NB4 (cell line): Measurements from ENCODE around the gene IRX6.
A peak's percentile ranks its signal among the peaks of the same experiment; 100 is the strongest.

Experiments
- DNase-seq: peaks from one replicate; pipeline ENCODE4 v3.0.0; 2010; ENCODE audit warnings: low read depth
- H3K4me3 ChIP-seq: one replicate; pipeline ENCODE4 v1.5.1; 2011; ENCODE audit warnings: mild to moderate bottlenecking, low read depth, low read length, moderate library complexity
- CTCF ChIP-seq: IDR thresholded peaks from one replicate; pipeline ENCODE4 v1.5.1; 2012; ENCODE audit warnings: low read depth, low read length
- MAX ChIP-seq: IDR thresholded peaks from 2 replicates; pipeline ENCODE4 v1.6.1; 2011; ENCODE audit warnings: low read depth, low read length
- MYC ChIP-seq: IDR thresholded peaks from 2 replicates; pipeline ENCODE4 v1.6.1; 2011; ENCODE audit warnings: low read depth, low read length
- POLR2A ChIP-seq: IDR thresholded peaks from 2 replicates; pipeline ENCODE4 v1.6.1; 2011; ENCODE audit warnings: mild to moderate bottlenecking; ENCODE audit not compliant: insufficient read length; ENCODE audit errors: extremely low read depth

IRX6 gene

GRCh38 chr16:55297910-55298479 lies 26.0 kb upstream of the IRX6 start:
- no peak for TF ChIP-seq MYC
- TF ChIP-seq CTCF = no peak
- TF ChIP-seq POLR2A = no peak
- no peak for TF ChIP-seq MAX
- no peak overlapping the region for H3K4me3 ChIP-seq
- DNase-seq = no peak

GRCh38 chr16:55301385-55302008 lies 22.5 kb upstream of the IRX6 start:
- DNase-seq = peak; percentile 16
- TF ChIP-seq MAX = no peak
- TF ChIP-seq CTCF = no peak
- TF ChIP-seq POLR2A = no peak
- no peak for TF ChIP-seq MYC
- no peak overlapping the region for H3K4me3 ChIP-seq

GRCh38 chr16:55302635-55303034 lies 21.4 kb upstream of the IRX6 start:
- H3K4me3 ChIP-seq = no peak overlapping the region
- DNase-seq = no peak
- no peak for TF ChIP-seq MAX
- no peak for TF ChIP-seq POLR2A
- TF ChIP-seq MYC = no peak
- no peak for TF ChIP-seq CTCF

- DNase-seq = no peak
- no peak for TF ChIP-seq MYC
- TF ChIP-seq CTCF = no peak
- no peak for TF ChIP-seq MAX
- no peak for TF ChIP-seq POLR2A
- H3K4me3 ChIP-seq = no peak overlapping the region
Observed at GRCh38 chr16:55308973-55309372, 15.0 kb upstream of the IRX6 start.

- DNase-seq = no peak
- H3K4me3 ChIP-seq = no peak overlapping the region
- no peak for TF ChIP-seq CTCF
- no peak for TF ChIP-seq MYC
- TF ChIP-seq MAX = no peak
Observed at GRCh38 chr16:55322327-55322726, 1.7 kb upstream of the IRX6 start.
